ENCODE measurements around the gene NIBAN1.

NIBAN1 gene

DNA sequence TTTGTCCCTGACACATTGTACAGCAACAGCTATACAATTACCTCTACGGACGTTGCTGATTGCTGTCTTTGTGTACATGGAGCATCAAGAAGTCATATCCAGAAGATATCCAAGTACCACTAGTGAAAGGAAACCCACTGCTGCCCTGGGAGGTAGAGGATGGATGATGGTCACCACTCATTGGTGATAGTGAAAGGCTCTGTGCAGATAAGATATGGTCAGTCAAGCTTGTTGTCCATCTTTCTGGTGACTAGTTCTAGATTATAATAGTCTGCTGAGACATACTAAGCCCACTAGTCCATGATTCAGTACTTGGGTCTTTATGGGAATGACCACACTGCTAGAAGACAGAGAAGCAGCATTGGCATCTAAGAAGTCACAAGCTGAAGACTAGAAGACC lies 30.3 kb downstream of the NIBAN1 start:
- no peak for DNase-seq

DNA sequence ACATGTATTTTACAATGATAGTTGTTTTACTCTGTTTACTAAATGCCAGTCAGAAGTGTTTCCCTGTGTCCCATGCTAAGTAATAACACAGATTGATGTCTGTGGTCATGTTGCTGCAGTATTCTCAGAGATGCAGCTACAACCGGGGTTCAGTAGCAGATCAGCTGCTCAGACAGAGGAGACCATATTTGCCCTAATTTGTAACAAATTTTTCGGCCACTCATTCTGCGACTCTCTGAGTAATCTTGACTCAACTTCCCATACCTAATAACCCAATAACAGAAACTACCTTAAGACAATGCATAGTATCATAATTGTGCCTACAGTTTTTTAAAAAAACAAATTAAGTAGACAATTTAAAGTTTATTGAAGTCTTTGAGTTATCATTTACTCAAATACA lies 32.6 kb downstream of the NIBAN1 start:
- no peak for DNase-seq

DNA sequence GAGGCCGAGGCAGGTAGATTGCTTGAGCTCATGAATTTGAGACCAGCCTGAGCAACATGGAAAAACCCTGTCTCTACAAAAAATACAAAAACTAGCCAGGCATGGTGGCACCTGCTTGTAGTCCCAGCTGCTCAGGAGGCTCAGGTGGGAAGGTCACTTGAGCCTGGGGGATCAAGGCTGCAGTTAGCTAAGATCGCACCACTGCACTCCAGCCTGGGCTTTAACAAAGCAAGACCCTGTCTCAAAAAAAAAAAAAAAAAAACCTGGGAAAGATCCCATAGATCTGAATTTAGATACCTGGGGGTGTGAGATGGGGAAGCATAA lies 32.9 kb downstream of the NIBAN1 start:
- DNase-seq, result no peak

DNA sequence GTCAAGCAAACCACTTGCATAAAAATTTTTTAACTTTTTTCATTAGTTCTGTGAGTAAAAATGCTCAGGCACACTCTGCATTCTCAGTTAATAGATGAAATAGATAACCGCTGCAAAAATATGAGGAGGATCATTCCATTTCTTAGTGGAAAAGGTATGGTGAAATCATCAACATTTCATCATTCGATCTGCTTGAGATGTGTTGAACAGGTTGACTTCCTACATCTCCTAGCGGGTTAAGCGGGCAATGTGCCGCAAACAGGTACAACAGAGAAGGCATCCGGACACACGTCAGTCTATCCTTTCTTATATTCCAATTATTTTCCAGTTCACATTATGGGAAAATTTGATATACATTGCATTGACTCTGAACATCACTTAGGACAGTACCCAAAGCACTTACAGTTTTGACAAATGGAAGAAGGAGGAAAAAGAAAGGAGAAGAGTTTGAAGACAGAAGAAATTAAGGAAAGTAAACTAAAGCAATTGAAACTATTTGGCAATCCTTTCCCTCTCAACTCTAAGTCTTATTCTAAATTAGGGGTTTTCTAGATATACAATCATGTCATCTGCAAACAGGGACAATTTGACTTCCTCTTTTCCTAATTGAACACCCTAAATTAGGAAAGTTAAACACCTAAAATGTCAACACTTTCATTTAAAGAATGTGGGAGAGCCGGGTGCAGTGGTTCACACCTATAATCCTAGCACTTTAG lies 33.5 kb downstream of the NIBAN1 start:
- DNase-seq, result no peak

- DNase-seq, result no peak
These were observed 34.1 kb downstream of the NIBAN1 start for GRCh38 chr1:184940226-184940625.

DNA sequence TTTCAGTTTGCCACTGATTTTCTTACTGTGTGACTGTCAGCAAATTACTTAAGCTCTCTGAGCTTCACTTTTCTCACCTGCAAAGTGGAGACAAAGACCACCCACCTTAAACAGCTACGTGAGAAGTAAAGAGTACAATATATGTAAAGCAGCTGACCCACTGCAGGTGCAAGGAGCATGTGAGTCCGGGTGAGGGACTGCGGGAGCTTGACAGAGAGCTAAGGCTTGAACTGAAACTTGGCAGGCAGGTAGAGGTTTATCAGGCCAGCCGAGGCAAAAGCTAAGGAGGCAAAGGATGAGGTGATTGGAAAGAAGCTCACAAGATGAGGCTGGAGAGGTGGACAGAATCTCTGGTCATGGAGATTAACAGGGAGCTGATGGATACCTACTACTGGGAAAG lies 36.6 kb downstream of the NIBAN1 start:
- no peak for DNase-seq

- DNase-seq, result no peak
These were observed 38.1 kb downstream of the NIBAN1 start for GRCh38 chr1:184935920-184936798.

DNA sequence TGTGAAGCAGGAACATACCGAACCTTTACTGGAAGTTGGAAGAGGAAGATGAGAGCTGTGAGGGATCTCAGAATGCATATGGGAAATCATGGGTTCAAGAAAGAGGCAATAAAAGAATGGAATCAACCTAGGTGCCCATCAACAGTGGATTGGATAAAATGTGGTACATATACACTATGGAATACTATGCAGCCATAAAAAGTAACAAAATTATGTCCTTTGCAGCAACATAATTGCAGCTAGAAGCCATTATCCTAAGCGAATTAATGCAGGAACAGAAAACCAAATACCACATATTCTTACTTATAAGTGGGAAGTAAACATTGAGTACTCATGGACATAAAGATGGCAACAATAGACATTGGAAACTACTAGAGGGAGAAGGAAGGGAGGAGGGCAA lies 40.4 kb downstream of the NIBAN1 start:
- DNase-seq, result no peak

DNA sequence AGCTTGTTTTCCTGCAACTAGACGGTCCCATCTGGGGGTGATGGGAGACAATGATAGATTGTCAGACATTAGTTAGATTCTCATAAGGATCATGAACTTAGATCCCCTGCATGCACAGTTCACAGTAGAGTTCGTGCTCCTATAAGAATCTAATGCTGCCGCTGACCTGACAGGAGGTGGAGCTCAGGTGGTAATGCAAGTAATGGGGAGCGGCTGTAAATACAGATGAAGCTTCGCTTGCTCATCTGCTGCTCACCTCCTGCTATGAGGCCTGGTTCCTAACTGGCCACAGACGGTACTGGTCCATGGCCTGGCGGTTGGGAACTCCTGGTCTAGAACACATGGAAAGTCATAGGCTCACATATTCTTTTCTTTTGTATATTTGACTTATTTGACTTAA lies 42.0 kb downstream of the NIBAN1 start:
- no peak for DNase-seq

GRCh38 chr1:184931566-184931965 lies 42.7 kb downstream of the NIBAN1 start:
- no peak for DNase-seq

- DNase-seq, result no peak
These were observed 43.7 kb downstream of the NIBAN1 start for GRCh38 chr1:184930645-184931044.

- DNase-seq, result no peak
These were observed 44.1 kb downstream of the NIBAN1 start for GRCh38 chr1:184930232-184930631.

- DNase-seq, result no peak
These were observed 44.6 kb downstream of the NIBAN1 start for GRCh38 chr1:184929711-184930202.

DNA sequence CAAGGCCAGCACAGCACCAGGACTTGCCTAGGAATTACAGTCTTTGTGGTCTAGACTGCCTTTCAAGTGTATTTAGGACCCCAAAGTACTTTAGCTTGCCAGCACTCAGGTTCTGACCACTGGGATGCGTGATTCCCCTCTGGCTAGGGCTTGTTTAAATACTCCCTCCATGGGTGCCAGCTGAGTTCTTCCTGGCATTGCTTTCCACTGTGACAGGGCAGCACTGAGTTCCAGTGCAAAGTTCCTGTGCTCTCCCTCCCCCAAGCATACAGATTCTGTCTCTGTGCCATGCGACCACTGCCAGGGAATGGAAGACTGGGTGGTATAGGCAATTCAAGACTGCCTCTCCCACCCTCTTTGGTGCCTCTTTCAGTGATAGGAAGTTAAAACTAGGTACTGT lies 45.9 kb downstream of the NIBAN1 start:
- no peak for DNase-seq

Data from NCI-H226 (cell line).